Uterus (tissue), 2 donors: ENCODE data around the gene TCF12.

Experiments
- CTCF ChIP-seq, 4 experiments: fragments of 200-600 bp in 2 of 4; fragments of 450-650 bp in 2 of 4; sonication (generic) in 2 of 4; IDR thresholded peaks; one replicate each; pipeline ENCODE4 v1.5.1; 2016 to 2019; ENCODE audit warnings: antibody characterized with exemption in 4 of 4, mild to moderate bottlenecking in 2 of 4, moderate library complexity in 1 of 4
- POLR2A ChIP-seq, 2 donors: fragments of 450-650 bp; IDR thresholded peaks; one replicate each; pipeline ENCODE4 v1.6.1; 2016; ENCODE audit warnings: antibody characterized with exemption in 2 of 2, mild to moderate bottlenecking in 1 of 2, moderate library complexity in 1 of 2

GRCh38 chr15:57290826-57291225 is 372.4 kb downstream of the TCF12 start:
- TF ChIP-seq POLR2A (IDR thresholded peaks at IDR 0.05) (no peak), CTCF (IDR thresholded peaks at IDR 0.05) (no peak)
